ENCODE measurements around the gene BRMS1L. TPM values are rescaled to one million over a fixed set of nuclear protein-coding genes. Genes with fewer than 3 reads are reported as not detected.
"Not testable (repeated sequence)": the region's sequence is repeated elsewhere in the genome, so short reads cannot be mapped to it uniquely, and the experiment has no call there.

The BRMS1L gene, protein sequence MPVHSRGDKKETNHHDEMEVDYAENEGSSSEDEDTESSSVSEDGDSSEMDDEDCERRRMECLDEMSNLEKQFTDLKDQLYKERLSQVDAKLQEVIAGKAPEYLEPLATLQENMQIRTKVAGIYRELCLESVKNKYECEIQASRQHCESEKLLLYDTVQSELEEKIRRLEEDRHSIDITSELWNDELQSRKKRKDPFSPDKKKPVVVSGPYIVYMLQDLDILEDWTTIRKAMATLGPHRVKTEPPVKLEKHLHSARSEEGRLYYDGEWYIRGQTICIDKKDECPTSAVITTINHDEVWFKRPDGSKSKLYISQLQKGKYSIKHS
- total RNA-seq = 3.3 and 3.9 TPM in 2 replicates
- 7.2 and 9.5 TPM in 2 replicates for polyA plus RNA-seq
- polyA plus RNA-seq (2012) = 5.8 TPM in 2 replicates
- not detected in 2 replicates for polyA minus RNA-seq (ENCODE audit: low replicate concordance)

DNA sequence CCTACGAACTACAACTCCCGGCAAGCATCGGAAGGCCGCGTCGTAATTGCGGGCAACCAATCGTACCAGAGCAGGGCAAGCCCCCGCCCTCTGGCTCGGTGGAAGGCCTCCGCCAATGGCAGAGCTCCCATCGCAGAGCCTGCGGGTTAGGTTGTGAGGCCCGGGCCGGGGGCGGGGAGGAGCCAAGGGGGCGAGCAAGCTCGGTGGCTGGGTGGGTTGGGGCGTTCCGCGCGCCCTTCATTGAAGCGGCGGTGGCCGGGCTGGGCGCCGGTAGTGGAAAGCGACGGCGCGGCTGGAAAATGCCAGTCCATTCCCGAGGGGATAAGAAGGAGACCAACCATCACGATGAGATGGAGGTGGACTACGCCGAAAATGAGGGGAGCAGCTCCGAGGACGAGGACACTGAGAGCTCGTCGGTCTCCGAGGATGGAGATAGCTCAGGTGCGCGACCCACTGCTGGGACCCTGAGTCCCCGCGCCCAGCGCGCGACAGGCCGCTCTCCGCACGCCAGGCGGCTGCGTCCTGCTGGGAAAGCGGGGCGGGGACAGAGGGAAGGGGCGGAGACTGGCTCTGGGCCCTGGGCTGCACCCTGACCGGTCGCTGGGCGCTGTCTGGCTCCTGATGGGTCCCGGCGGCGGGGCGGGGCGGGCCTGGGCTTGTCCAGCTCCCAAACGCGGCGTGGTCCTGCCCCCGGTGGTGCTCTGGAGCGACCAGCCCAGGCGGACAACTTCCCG lies at the start of gene BRMS1L:
Gene BRMS1L (plus strand): TSS at position 121 of the 734 bp plus-strand sequence. CDS start 179 bp downstream, at position 300.
- Histone ChIP-seq H3K9ac (ENCODE audit: insufficient read depth, low read length) (peak within 1 kb of the TSS; percentile 93), H3K36me3 (ENCODE audit: control insufficient read depth, insufficient read depth, low read length) (no peaks in the 10 kb centered on the region), H3K4me1 (ENCODE audit: control insufficient read depth, extremely low read depth, insufficient read depth, low read length) (no peaks in the 10 kb centered on the region), H3K79me2 (ENCODE audit: control insufficient read depth, insufficient read depth, low read length) (peaks cover 2% of the 10 kb centered on the region), H2AFZ (ENCODE audit: low read length) (peak within 1 kb of the TSS; percentile 100), H3K27me3 (ENCODE audit: control insufficient read depth, insufficient read depth, low read length) (no peaks in the 10 kb centered on the region), H3K27ac (ENCODE audit: insufficient read depth, low read length) (peak within 1 kb of the TSS; percentile 94), H3K9me3 (ENCODE audit: control insufficient read depth, insufficient read depth, low read depth, low read length) (no peaks in the 10 kb centered on the region), H4K20me1 (ENCODE audit: control insufficient read depth, extremely low read depth, insufficient read depth, low read length) (no peaks in the 10 kb centered on the region), H3K4me3 (replicated peaks in 1 of 4; ENCODE audit: control extremely low read depth in 1 of 4, insufficient read depth in 1 of 4, low read depth in 3 of 4, low read length in 4 of 4) (peak within 1 kb of the TSS; percentile 79 to 92 (median 86)), H3K4me2 (ENCODE audit: extremely low read depth, insufficient read depth, low read length) (peak within 1 kb of the TSS; percentile 91)
- TF ChIP-seq, protein P1, sequence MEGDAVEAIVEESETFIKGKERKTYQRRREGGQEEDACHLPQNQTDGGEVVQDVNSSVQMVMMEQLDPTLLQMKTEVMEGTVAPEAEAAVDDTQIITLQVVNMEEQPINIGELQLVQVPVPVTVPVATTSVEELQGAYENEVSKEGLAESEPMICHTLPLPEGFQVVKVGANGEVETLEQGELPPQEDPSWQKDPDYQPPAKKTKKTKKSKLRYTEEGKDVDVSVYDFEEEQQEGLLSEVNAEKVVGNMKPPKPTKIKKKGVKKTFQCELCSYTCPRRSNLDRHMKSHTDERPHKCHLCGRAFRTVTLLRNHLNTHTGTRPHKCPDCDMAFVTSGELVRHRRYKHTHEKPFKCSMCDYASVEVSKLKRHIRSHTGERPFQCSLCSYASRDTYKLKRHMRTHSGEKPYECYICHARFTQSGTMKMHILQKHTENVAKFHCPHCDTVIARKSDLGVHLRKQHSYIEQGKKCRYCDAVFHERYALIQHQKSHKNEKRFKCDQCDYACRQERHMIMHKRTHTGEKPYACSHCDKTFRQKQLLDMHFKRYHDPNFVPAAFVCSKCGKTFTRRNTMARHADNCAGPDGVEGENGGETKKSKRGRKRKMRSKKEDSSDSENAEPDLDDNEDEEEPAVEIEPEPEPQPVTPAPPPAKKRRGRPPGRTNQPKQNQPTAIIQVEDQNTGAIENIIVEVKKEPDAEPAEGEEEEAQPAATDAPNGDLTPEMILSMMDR (conservative IDR thresholded peaks at IDR 0.05 in 1 of 2, IDR thresholded peaks at IDR 0.05 in 1 of 2; ENCODE audit: low read depth in 1 of 2, low read length in 2 of 2) = peak in 1 of 2 donors; percentile 1
- no peak for TF ChIP-seq EZH2 (IDR thresholded peaks at IDR 0.05; ENCODE audit: low read length, missing control alignments)
- peak; percentile 99 for DNase-seq (ENCODE audit: low read depth in 2 of 2)

DNA sequence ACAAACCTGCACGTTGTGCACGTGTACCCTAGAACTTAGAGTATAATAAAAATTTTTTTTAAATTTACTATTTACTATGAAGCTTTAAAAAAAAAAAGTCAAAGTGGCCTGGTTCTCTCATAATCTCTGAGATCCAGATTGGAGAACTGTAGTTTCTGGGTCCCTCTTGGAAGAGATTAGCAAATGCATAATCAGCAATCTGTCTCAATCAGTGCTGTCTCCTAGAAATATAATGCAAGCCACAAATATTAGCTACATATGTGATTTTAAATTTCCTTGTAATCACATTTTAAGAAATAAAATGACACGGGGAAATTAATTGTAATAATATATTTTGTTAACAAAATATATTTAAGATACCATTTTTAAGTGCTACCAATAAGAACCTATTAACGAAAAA lies 49.3 kb upstream of the BRMS1L start:
- Histone ChIP-seq H3K36me3 (ENCODE audit: control insufficient read depth, insufficient read depth, low read length) (no peaks in the 10 kb centered on the region), H3K27me3 (ENCODE audit: control insufficient read depth, insufficient read depth, low read length) (no peaks in the 10 kb centered on the region), H3K27ac (ENCODE audit: insufficient read depth, low read length) (no peak overlapping the region), H2AFZ (ENCODE audit: low read length) (no peak overlapping the region), H3K4me1 (ENCODE audit: control insufficient read depth, extremely low read depth, insufficient read depth, low read length) (no peaks in the 10 kb centered on the region), H3K9ac (ENCODE audit: insufficient read depth, low read length) (no peak overlapping the region), H3K79me2 (ENCODE audit: control insufficient read depth, insufficient read depth, low read length) (no peaks in the 10 kb centered on the region), H3K9me3 (ENCODE audit: control insufficient read depth, insufficient read depth, low read depth, low read length) (no peaks in the 10 kb centered on the region), H3K4me2 (ENCODE audit: extremely low read depth, insufficient read depth, low read length) (no peak overlapping the region), H3K4me3 (replicated peaks in 1 of 4; ENCODE audit: control extremely low read depth in 1 of 4, insufficient read depth in 1 of 4, low read depth in 3 of 4, low read length in 4 of 4) (no peak overlapping the region), H4K20me1 (ENCODE audit: control insufficient read depth, extremely low read depth, insufficient read depth, low read length) (no peaks in the 10 kb centered on the region)
- DNase-seq (ENCODE audit: low read depth in 2 of 2) = no peak
- TF ChIP-seq EZH2 (IDR thresholded peaks at IDR 0.05; ENCODE audit: low read length, missing control alignments) = no peak
- TF ChIP-seq, protein P1 (conservative IDR thresholded peaks at IDR 0.05 in 1 of 2, IDR thresholded peaks at IDR 0.05 in 1 of 2; ENCODE audit: low read depth in 1 of 2, low read length in 2 of 2) = no peak

DNA sequence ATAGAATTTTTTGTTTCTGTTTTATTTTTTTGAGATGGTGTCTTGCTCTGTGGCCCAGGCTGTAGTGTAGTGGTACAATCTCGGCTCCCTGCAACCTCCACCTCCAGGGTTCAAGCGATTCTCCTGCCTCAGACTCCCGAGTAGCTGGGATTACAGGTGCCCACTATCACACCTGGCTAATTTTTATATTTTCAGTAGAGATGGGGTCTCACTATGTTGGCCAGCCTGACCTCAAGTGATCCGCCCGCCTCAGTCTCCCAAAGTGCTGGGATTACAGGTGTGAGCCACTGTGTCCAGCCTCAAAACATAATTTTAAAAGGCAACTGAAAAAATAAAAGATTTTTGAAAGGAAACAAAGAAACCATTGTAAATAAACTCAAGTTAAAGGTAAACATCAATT lies 48.6 kb upstream of the BRMS1L start:
- not testable (repeated sequence) for H3K79me2 ChIP-seq (ENCODE audit: control insufficient read depth, insufficient read depth, low read length); H2AFZ ChIP-seq (ENCODE audit: low read length)

More for the DNA sequence above, 48.6 kb upstream of the BRMS1L start:
- DNase-seq (ENCODE audit: low read depth in 2 of 2); H3K9me3 ChIP-seq (ENCODE audit: control insufficient read depth, insufficient read depth, low read depth, low read length); H3K27me3 ChIP-seq (ENCODE audit: control insufficient read depth, insufficient read depth, low read length); H3K36me3 ChIP-seq (ENCODE audit: control insufficient read depth, insufficient read depth, low read length); H3K27ac ChIP-seq (ENCODE audit: insufficient read depth, low read length); H3K9ac ChIP-seq (ENCODE audit: insufficient read depth, low read length); H3K4me2 ChIP-seq (ENCODE audit: extremely low read depth, insufficient read depth, low read length); H3K4me3 ChIP-seq (replicated peaks in 1 of 4; ENCODE audit: control extremely low read depth in 1 of 4, insufficient read depth in 1 of 4, low read depth in 3 of 4, low read length in 4 of 4); H4K20me1 ChIP-seq (ENCODE audit: control insufficient read depth, extremely low read depth, insufficient read depth, low read length); H3K4me1 ChIP-seq (ENCODE audit: control insufficient read depth, extremely low read depth, insufficient read depth, low read length): not testable (repeated sequence)
